ENCODE data around the gene RFT1. TPM values are rescaled to one million over a fixed set of nuclear protein-coding genes. Genes with fewer than 3 reads are reported as not detected.

The RFT1 gene
- total RNA-seq (2022; extraction: Qiagen RNA extraction): 20.8 to 29.8 TPM (median 28.0 TPM) in 5 replicates

GRCh38 chr3:53130179-53131061, at the start of gene RFT1:
TSS of gene RFT1 (minus strand) at chr3:53130435. CDS start at chr3:53130400, 35 bp downstream.

GRCh38 chr3:53160660-53161449, 30.6 kb upstream of the RFT1 start, which contains the start of gene PRKCD:
TSS of gene PRKCD (plus strand) at chr3:53161209. CDS start at chr3:53178423, 17,214 bp downstream.

GRCh38 chr3:53045518-53046170, 84.6 kb downstream of the RFT1 start, which contains the start of gene SFMBT1:
TSS of gene SFMBT1 (minus strand) at chr3:53046073. CDS start at chr3:52969128, 76,945 bp downstream.

Other genes starting within 250 kb of the RFT1 start
- 5.8 to 9.2 TPM (median 7.7 TPM) in 5 replicates for gene STIMATE, start 232.9 kb downstream of the RFT1 start, total RNA-seq (2022; extraction: Qiagen RNA extraction)
- gene SFMBT1, start 84.4 kb downstream of the RFT1 start, total RNA-seq (2022; extraction: Qiagen RNA extraction): 7.6 to 9.2 TPM (median 8.1 TPM) in 5 replicates
- 20.9 to 28.6 TPM (median 27.2 TPM) in 5 replicates for gene PRKCD, start 30.8 kb upstream of the RFT1 start, total RNA-seq (2022; extraction: Qiagen RNA extraction)
- gene TKT, start 125.6 kb upstream of the RFT1 start, total RNA-seq (2022; extraction: Qiagen RNA extraction): 1,659 to 2,212 TPM (median 2,154 TPM) in 5 replicates
- 6.3 to 7.9 TPM (median 6.8 TPM) in 5 replicates for gene DCP1A, start 217.1 kb upstream of the RFT1 start, total RNA-seq (2022; extraction: Qiagen RNA extraction)

Data from A549 treated with CORT108297 at 1 μM for 4 hours (cell line).